HEK293 (cell line): Measurements from ENCODE around the gene RAB44.

ENCODE experiments used
- CTCF ChIA-PET: fragments of 350-600 bp; formaldehyde crosslinking; extraction: SDS; loops from one replicate; lab custom pipeline; 2021; ENCODE audit warnings: antibody characterized with exemption; lab: Yijun Ruan, JAX
- POLR2A ChIA-PET: fragments of 300-600 bp; formaldehyde crosslinking; extraction: SDS; loops from one replicate; lab custom pipeline; 2020; ENCODE audit warnings: antibody characterized with exemption, inconsistent platforms; lab: Yijun Ruan, JAX
- H3K27ac ChIP-seq: fragments of 200-500 bp; sonication (Bioruptor generic); 2 replicates; pipeline ENCODE4 v1.5.1; 2014; ENCODE audit warnings: low read depth, low read length, control low read depth, inconsistent platforms; ENCODE audit errors: extremely low read depth
- H3K36me3 ChIP-seq, 2 experiments: fragments of 200-500 bp in 1 of 2; sonication (Bioruptor generic) in 1 of 2; 1 replicate in 1 of 2; 2 replicates in 1 of 2; pipeline ENCODE4 v1.5.1; 2014 to 2017; ENCODE audit warnings: inconsistent platforms in 2 of 2, low read length in 2 of 2; ENCODE audit not compliant: control insufficient read depth in 2 of 2, insufficient read depth in 1 of 2
- H3K4me1 ChIP-seq: fragments of 200-500 bp; sonication (Bioruptor generic); 2 replicates; pipeline ENCODE4 v1.5.1; 2014; ENCODE audit warnings: mild to moderate bottlenecking, low read length, inconsistent platforms; ENCODE audit not compliant: control insufficient read depth, insufficient read depth
- H3K4me3 ChIP-seq: 2 replicates; pipeline ENCODE4 v1.5.1; 2011; ENCODE audit warnings: low read depth, mild to moderate bottlenecking, control low read depth, low read length, moderate library complexity
- H3K9me3 ChIP-seq: fragments of 200-500 bp; sonication (Bioruptor generic); 2 replicates; pipeline ENCODE4 v1.5.1; 2014; ENCODE audit warnings: low read depth, low read length, inconsistent platforms; ENCODE audit not compliant: control insufficient read depth, insufficient read depth
- CTCF ChIP-seq: fragments of 450-650 bp; formaldehyde crosslinking; IDR thresholded peaks from 2 replicates; pipeline ENCODE4 v1.5.1; 2016; ENCODE audit warnings: missing biosample characterization, missing genetic modification characterization
- GFI1B ChIP-seq: fragments of 450-650 bp; formaldehyde crosslinking; IDR thresholded peaks from 2 replicates; pipeline ENCODE4 v1.5.1; 2016; ENCODE audit warnings: missing biosample characterization, missing genetic modification characterization
- KLF9 ChIP-seq: fragments of 450-650 bp; formaldehyde crosslinking; IDR thresholded peaks from 2 replicates; pipeline ENCODE4 v1.5.1; 2016; ENCODE audit warnings: missing biosample characterization, missing genetic modification characterization, low read depth
- PBX3 ChIP-seq: sonication (generic); formaldehyde crosslinking; IDR thresholded peaks from 2 replicates; pipeline ENCODE4 v1.8.1; 2022; ENCODE audit warnings: mild to moderate bottlenecking, moderate library complexity, missing genetic modification reagents
- SP7 ChIP-seq: fragments of 450-650 bp; formaldehyde crosslinking; IDR thresholded peaks from 2 replicates; pipeline ENCODE4 v1.5.1; 2016; ENCODE audit warnings: missing biosample characterization, missing genetic modification characterization
- ZBTB44 ChIP-seq: fragments of 450-650 bp; IDR thresholded peaks from 2 replicates; pipeline ENCODE4 v1.5.1; 2018; ENCODE audit warnings: missing biosample characterization, mild to moderate bottlenecking, missing genetic modification characterization
- ZBTB49 ChIP-seq: fragments of 450-650 bp; formaldehyde crosslinking; IDR thresholded peaks from 2 replicates; pipeline ENCODE4 v1.5.1; 2016; ENCODE audit warnings: missing biosample characterization, missing genetic modification characterization, low read depth
- ZNF133 ChIP-seq: fragments of 450-650 bp; formaldehyde crosslinking; IDR thresholded peaks from 2 replicates; pipeline ENCODE4 v1.5.1; 2016; ENCODE audit warnings: missing biosample characterization, missing genetic modification characterization
- ZNF174 ChIP-seq: fragments of 450-650 bp; formaldehyde crosslinking; IDR thresholded peaks from 2 replicates; pipeline ENCODE4 v1.5.0; 2017; ENCODE audit warnings: missing biosample characterization, mild to moderate bottlenecking, missing genetic modification characterization
- ZNF202 ChIP-seq: fragments of 450-650 bp; formaldehyde crosslinking; IDR thresholded peaks from 2 replicates; pipeline ENCODE4 v1.5.1; 2016; ENCODE audit warnings: missing biosample characterization, missing genetic modification characterization, borderline replicate concordance
- ZNF473 ChIP-seq: fragments of 450-650 bp; formaldehyde crosslinking; IDR thresholded peaks from 2 replicates; pipeline ENCODE4 v1.5.1; 2017; ENCODE audit warnings: missing biosample characterization, missing genetic modification characterization
- ZNF48 ChIP-seq: fragments of 450-650 bp; formaldehyde crosslinking; IDR thresholded peaks from 2 replicates; pipeline ENCODE4 v1.5.1; 2016; ENCODE audit warnings: missing biosample characterization, missing genetic modification characterization
- ZNF513 ChIP-seq: fragments of 450-650 bp; IDR thresholded peaks from 2 replicates; pipeline ENCODE4 v1.5.1; 2018; ENCODE audit warnings: missing biosample characterization, missing genetic modification characterization
- ZNF514 ChIP-seq: fragments of 450-650 bp; formaldehyde crosslinking; IDR thresholded peaks from 2 replicates; pipeline ENCODE4 v1.5.1; 2016; ENCODE audit warnings: missing biosample characterization, missing genetic modification characterization
- ZNF585B ChIP-seq: fragments of 450-650 bp; formaldehyde crosslinking; IDR thresholded peaks from 2 replicates; pipeline ENCODE4 v1.5.1; 2016; ENCODE audit warnings: missing biosample characterization, missing genetic modification characterization
- ZNF600 ChIP-seq: fragments of 450-650 bp; formaldehyde crosslinking; IDR thresholded peaks from 2 replicates; pipeline ENCODE4 v1.5.1; 2016; ENCODE audit warnings: missing biosample characterization, missing genetic modification characterization
- ZNF654 ChIP-seq: fragments of 450-650 bp; formaldehyde crosslinking; IDR thresholded peaks from 2 replicates; pipeline ENCODE4 v1.5.1; 2016; ENCODE audit warnings: low read depth, missing biosample characterization, missing genetic modification characterization
- ZNF658 ChIP-seq: fragments of 450-650 bp; formaldehyde crosslinking; IDR thresholded peaks from 2 replicates; pipeline ENCODE4; 2016; ENCODE audit warnings: missing biosample characterization, missing genetic modification characterization
- ZNF660 ChIP-seq: fragments of 450-650 bp; IDR thresholded peaks from 2 replicates; pipeline ENCODE4 v1.5.1; 2018; ENCODE audit warnings: missing biosample characterization, mild to moderate bottlenecking, missing genetic modification characterization

RAB44 gene

GRCh38 chr6:36758516-36759147 is 61.0 kb downstream of the RAB44 start:
- ChIA-PET POLR2A (interaction anchor here (0.5 to 1.1 kb wide), 3 partner anchors 80 to 179 kb away, joined by 3 to 5 read pairs (median 3); partner anchors contain the start of gene CDKN1A), CTCF (interaction anchor here (0.5 to 4.9 kb wide), 69 partner anchors 9 to 1696 kb away, joined by 3 to 156 read pairs (median 4); partner anchors contain the start of genes C6orf89, CDKN1A and PPIL1)
- H3K4me1 ChIP-seq: no peaks in the 10 kb centered on the region; the same call in 1 of the 2 replicates
- H3K36me3 ChIP-seq: no peaks in the 10 kb centered on the region
- TF ChIP-seq ZNF202 (tag by site-specific recombination): no peak
- TF ChIP-seq KLF9 (tag by site-specific recombination): 0 out of 2 replicates have a peak, but pooled peaks have one; percentile 21
- TF ChIP-seq PBX3 (CRISPR knock-in tag): 0 out of 2 replicates have a peak, but pooled peaks have one; percentile 39
- no peak overlapping the region for H3K4me3 ChIP-seq
- H3K27ac ChIP-seq: no peak overlapping the region
- no peaks in the 10 kb centered on the region for H3K9me3 ChIP-seq

- no peaks in the 10 kb centered on the region for H3K36me3 ChIP-seq
- no peaks in the 10 kb centered on the region for H3K9me3 ChIP-seq
- no peak overlapping the region for H3K27ac ChIP-seq
- ChIA-PET CTCF (interaction anchor here (0.5 to 4.9 kb wide), 83 partner anchors 9 to 918 kb away, joined by 3 to 156 read pairs (median 4); partner anchors contain the start of genes C6orf89, CDKN1A and PPIL1), POLR2A (interaction anchor here (0.5 to 1.1 kb wide), 4 partner anchors 19 to 427 kb away, joined by 3 to 5 read pairs (median 3); partner anchors contain the start of gene CDKN1A)
- H3K4me1 ChIP-seq: no peaks in the 10 kb centered on the region; the same call in 1 of the 2 replicates
- H3K4me3 ChIP-seq: no peak overlapping the region
- TF ChIP-seq ZNF654 (peak; percentile 82), ZBTB49 (no peak), ZNF473 (tag by site-specific recombination) (no peak), ZNF660 (tag by site-specific recombination) (peak; percentile 68; the same call in 1 of the 2 replicates), ZNF600 (0 out of 2 replicates have a peak, but pooled peaks have one; percentile 22), CTCF (peak; percentile 66)
Observed at GRCh38 chr6:36759148-36759759, 61.6 kb downstream of the RAB44 start.

GRCh38 chr6:36760685-36761435 is 63.2 kb downstream of the RAB44 start:
- Histone ChIP-seq H3K36me3 (no peaks in the 10 kb centered on the region), H3K9me3 (no peaks in the 10 kb centered on the region), H3K4me1 (no peaks in the 10 kb centered on the region; the same call in 1 of the 2 replicates), H3K4me3 (no peak overlapping the region), H3K27ac (no peak overlapping the region)
- POLR2A ChIA-PET: no interaction called here
- CTCF ChIA-PET: interaction anchor here (0.6 to 4.9 kb wide), 28 partner anchors 7 to 458 kb away, joined by 3 to 156 read pairs (median 8); partner anchors contain the start of gene PPIL1
- TF ChIP-seq SP7 (tag by site-specific recombination) (no peak), ZNF513 (tag by site-specific recombination) (no peak), ZNF174 (tag by site-specific recombination) (no peak), ZBTB44 (tag by site-specific recombination) (no peak), ZNF133 (tag by site-specific recombination) (no peak), ZNF514 (tag by site-specific recombination) (no peak), ZNF658 (tag by site-specific recombination) (no peak), ZNF48 (tag by site-specific recombination) (no peak), ZNF585B (no peak), GFI1B (no peak)
